ENCODE results near the gene SMURF1. TPM values are rescaled to one million over a fixed set of nuclear protein-coding genes. Genes with fewer than 3 reads are reported as not detected.

SMURF1 gene
- total and polyA plus RNA-seq, 4 donors: 2.9 to 16.8 (median 5.9) TPM

DNA sequence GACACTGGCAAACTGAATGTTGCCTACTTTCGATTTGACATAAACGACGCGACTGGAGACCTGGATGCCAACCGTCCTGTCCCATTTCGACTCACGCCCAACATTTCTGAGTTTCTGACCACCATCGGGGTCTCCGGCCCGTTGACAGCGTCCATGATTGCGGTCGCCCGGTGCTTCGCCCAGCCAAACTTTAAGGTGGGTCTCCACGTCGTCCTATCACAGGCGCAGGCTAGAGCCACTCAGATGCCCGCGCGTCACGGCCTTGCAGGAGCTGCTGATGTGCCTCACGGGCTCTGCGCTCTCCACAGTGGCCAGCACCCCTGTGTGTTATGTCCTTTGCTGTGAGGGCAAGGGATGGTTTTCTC lies 132.6 kb downstream of the SMURF1 start:
- no peaks in the 10 kb centered on the region for H3K4me1 ChIP-seq (ENCODE audit: control insufficient read depth in 4 of 4, insufficient read depth in 4 of 4, low read length in 3 of 4)
- 98% methylated on average over 24 of the region's 24 CpGs for WGBS
- no peak overlapping the region for H3K9ac ChIP-seq (ENCODE audit: low read depth in 1 of 2, low read length in 2 of 2)
- TF ChIP-seq EGR1 (IDR thresholded peaks at IDR 0.05; ENCODE audit: low read depth in 2 of 2): no peak
- TF ChIP-seq ATF3 (IDR thresholded peaks at IDR 0.05): no peak
- no peak for TF ChIP-seq HNF4G (IDR thresholded peaks at IDR 0.05)
- TF ChIP-seq MAX (IDR thresholded peaks at IDR 0.05): no peak
- no peak for TF ChIP-seq SP1 (IDR thresholded peaks at IDR 0.05)
- peaks cover 19 to 74% (median 54%) of the 10 kb centered on the region in 4 donors for H3K36me3 ChIP-seq (ENCODE audit: control insufficient read depth in 4 of 4, insufficient read depth in 3 of 4, low read depth in 1 of 4, low read length in 3 of 4)
- no peak overlapping the region for H3K27ac ChIP-seq (ENCODE audit: low read depth in 1 of 2, low read length in 2 of 2)
- no peak for DNase-seq (ENCODE audit: low spot score)
- no peaks in the 10 kb centered on the region for H3K27me3 ChIP-seq (ENCODE audit: control insufficient read depth in 4 of 4, insufficient read depth in 4 of 4, low read length in 3 of 4)
- H3K4me3 ChIP-seq (ENCODE audit: low read depth in 1 of 3, low read length in 3 of 3): no peak overlapping the region
- no peaks in the 10 kb centered on the region for H3K9me3 ChIP-seq (ENCODE audit: control insufficient read depth in 4 of 4, low read length in 3 of 4)

DNA sequence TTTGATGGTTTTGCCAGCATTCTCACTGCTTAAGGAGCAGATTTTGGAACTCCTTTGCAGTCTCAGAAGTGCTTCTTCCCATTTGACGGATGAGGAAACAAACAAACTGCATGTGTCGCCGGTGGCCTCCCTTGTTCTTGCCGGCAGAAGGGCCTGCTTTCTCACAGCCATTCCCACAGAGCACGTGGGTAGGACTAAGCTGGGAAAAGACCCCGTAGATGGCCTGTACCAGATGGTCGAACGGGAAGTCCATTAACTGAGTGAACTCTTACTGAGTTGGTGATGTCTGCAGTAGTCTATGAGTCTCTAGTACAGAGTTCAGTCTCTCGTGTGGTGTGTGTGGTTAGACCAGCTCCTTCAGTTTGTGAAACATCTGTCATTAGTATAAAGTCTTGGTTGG lies 133.6 kb downstream of the SMURF1 start:
- 92% methylated on average over 9 of the region's 9 CpGs for WGBS
- TF ChIP-seq MAX (IDR thresholded peaks at IDR 0.05): no peak
- TF ChIP-seq YY1 (IDR thresholded peaks at IDR 0.05): no peak
- TF ChIP-seq NR2F2 (IDR thresholded peaks at IDR 0.05): no peak
- no peak for TF ChIP-seq HNF4G (IDR thresholded peaks at IDR 0.05)
- no peak for TF ChIP-seq JUND (IDR thresholded peaks at IDR 0.05)
- TF ChIP-seq, protein P1, sequence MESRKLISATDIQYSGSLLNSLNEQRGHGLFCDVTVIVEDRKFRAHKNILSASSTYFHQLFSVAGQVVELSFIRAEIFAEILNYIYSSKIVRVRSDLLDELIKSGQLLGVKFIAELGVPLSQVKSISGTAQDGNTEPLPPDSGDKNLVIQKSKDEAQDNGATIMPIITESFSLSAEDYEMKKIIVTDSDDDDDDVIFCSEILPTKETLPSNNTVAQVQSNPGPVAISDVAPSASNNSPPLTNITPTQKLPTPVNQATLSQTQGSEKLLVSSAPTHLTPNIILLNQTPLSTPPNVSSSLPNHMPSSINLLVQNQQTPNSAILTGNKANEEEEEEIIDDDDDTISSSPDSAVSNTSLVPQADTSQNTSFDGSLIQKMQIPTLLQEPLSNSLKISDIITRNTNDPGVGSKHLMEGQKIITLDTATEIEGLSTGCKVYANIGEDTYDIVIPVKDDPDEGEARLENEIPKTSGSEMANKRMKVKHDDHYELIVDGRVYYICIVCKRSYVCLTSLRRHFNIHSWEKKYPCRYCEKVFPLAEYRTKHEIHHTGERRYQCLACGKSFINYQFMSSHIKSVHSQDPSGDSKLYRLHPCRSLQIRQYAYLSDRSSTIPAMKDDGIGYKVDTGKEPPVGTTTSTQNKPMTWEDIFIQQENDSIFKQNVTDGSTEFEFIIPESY (IDR thresholded peaks at IDR 0.05): no peak
- no peak for TF ChIP-seq SP1 (IDR thresholded peaks at IDR 0.05)
- no peak for TF ChIP-seq RXRA (IDR thresholded peaks at IDR 0.05)
- no peak for TF ChIP-seq HNF4A (conservative IDR thresholded peaks at IDR 0.05)
- no peak for TF ChIP-seq REST (IDR thresholded peaks at IDR 0.05)
- TF ChIP-seq FOXA2 (IDR thresholded peaks at IDR 0.05): no peak
- TF ChIP-seq RAD21 (IDR thresholded peaks at IDR 0.05): no peak
- no peak for TF ChIP-seq ATF3 (IDR thresholded peaks at IDR 0.05)
- no peak for TF ChIP-seq EGR1 (IDR thresholded peaks at IDR 0.05; ENCODE audit: low read depth in 2 of 2)
- TF ChIP-seq, protein P2, sequence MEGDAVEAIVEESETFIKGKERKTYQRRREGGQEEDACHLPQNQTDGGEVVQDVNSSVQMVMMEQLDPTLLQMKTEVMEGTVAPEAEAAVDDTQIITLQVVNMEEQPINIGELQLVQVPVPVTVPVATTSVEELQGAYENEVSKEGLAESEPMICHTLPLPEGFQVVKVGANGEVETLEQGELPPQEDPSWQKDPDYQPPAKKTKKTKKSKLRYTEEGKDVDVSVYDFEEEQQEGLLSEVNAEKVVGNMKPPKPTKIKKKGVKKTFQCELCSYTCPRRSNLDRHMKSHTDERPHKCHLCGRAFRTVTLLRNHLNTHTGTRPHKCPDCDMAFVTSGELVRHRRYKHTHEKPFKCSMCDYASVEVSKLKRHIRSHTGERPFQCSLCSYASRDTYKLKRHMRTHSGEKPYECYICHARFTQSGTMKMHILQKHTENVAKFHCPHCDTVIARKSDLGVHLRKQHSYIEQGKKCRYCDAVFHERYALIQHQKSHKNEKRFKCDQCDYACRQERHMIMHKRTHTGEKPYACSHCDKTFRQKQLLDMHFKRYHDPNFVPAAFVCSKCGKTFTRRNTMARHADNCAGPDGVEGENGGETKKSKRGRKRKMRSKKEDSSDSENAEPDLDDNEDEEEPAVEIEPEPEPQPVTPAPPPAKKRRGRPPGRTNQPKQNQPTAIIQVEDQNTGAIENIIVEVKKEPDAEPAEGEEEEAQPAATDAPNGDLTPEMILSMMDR (IDR thresholded peaks at IDR 0.05; ENCODE audit: low read depth, low read length, missing input control): no peak
- no peak for TF ChIP-seq GABPA (IDR thresholded peaks at IDR 0.05 in 1 of 2, conservative IDR thresholded peaks at IDR 0.05 in 1 of 2)
- no peak for TF ChIP-seq FOXA1 (IDR thresholded peaks at IDR 0.05)
- TF ChIP-seq TAF1 (conservative IDR thresholded peaks at IDR 0.05): no peak

More for the DNA sequence above, 133.6 kb downstream of the SMURF1 start:
- H3K27me3 ChIP-seq (ENCODE audit: control insufficient read depth in 4 of 4, insufficient read depth in 4 of 4, low read length in 3 of 4): no peaks in the 10 kb centered on the region
- peaks cover 24 to 81% (median 56%) of the 10 kb centered on the region in 4 donors for H3K36me3 ChIP-seq (ENCODE audit: control insufficient read depth in 4 of 4, insufficient read depth in 3 of 4, low read depth in 1 of 4, low read length in 3 of 4)
- H3K4me1 ChIP-seq (ENCODE audit: control insufficient read depth in 4 of 4, insufficient read depth in 4 of 4, low read length in 3 of 4): no peaks in the 10 kb centered on the region
- DNase-seq (ENCODE audit: low spot score): no peak
- no peak overlapping the region for H3K9ac ChIP-seq (ENCODE audit: low read depth in 1 of 2, low read length in 2 of 2)
- no peaks in the 10 kb centered on the region for H3K9me3 ChIP-seq (ENCODE audit: control insufficient read depth in 4 of 4, low read length in 3 of 4)
- H3K4me3 ChIP-seq (ENCODE audit: low read depth in 1 of 3, low read length in 3 of 3): no peak overlapping the region
- H3K27ac ChIP-seq (ENCODE audit: low read depth in 1 of 2, low read length in 2 of 2): no peak overlapping the region
